Measurements from ENCODE around the gene OPCML. TPM values are rescaled to one million over a fixed set of nuclear protein-coding genes. Genes with fewer than 3 reads are reported as not detected.

Gene OPCML
- total RNA-seq, 2 experiments from 2014 or later: not detected

- H3K4me3 Mint-ChIP-seq: no peak overlapping the region
- H3K27ac Mint-ChIP-seq: no peak overlapping the region
- no peaks in the 10 kb centered on the region for H3K36me3 Mint-ChIP-seq (ENCODE audit: low read depth)
- CTCF ChIA-PET: no interaction called here
- H3K27me3 Mint-ChIP-seq: no peaks in the 10 kb centered on the region
- H3K9me3 Mint-ChIP-seq: peaks cover 3% of the 10 kb centered on the region
- POLR2A ChIA-PET: no interaction called here
- no peak for DNase-seq
- H3K4me1 Mint-ChIP-seq: no peaks in the 10 kb centered on the region
Observed at GRCh38 chr11:132504501-132505041, 1027.7 kb downstream of the OPCML start.

GRCh38 chr11:132501356-132501755 lies 1030.9 kb downstream of the OPCML start:
- Mint-ChIP-seq H3K4me1 (no peaks in the 10 kb centered on the region), H3K4me3 (no peak overlapping the region), H3K36me3 (ENCODE audit: low read depth) (no peaks in the 10 kb centered on the region), H3K9me3 (no peaks in the 10 kb centered on the region), H3K27me3 (no peaks in the 10 kb centered on the region), H3K27ac (no peak overlapping the region)
- no peak for DNase-seq
- CTCF ChIA-PET: no interaction called here
- POLR2A ChIA-PET: no interaction called here

- no peaks in the 10 kb centered on the region for H3K27me3 Mint-ChIP-seq
- H3K4me3 Mint-ChIP-seq: no peak overlapping the region
- no peaks in the 10 kb centered on the region for H3K4me1 Mint-ChIP-seq
- DNase-seq: no peak
- POLR2A ChIA-PET: no interaction called here
- no peaks in the 10 kb centered on the region for H3K9me3 Mint-ChIP-seq
- CTCF ChIA-PET: no interaction called here
- H3K27ac Mint-ChIP-seq: no peak overlapping the region
- H3K36me3 Mint-ChIP-seq (ENCODE audit: low read depth): no peaks in the 10 kb centered on the region
Observed at GRCh38 chr11:132499661-132500060, 1032.6 kb downstream of the OPCML start.

DNA sequence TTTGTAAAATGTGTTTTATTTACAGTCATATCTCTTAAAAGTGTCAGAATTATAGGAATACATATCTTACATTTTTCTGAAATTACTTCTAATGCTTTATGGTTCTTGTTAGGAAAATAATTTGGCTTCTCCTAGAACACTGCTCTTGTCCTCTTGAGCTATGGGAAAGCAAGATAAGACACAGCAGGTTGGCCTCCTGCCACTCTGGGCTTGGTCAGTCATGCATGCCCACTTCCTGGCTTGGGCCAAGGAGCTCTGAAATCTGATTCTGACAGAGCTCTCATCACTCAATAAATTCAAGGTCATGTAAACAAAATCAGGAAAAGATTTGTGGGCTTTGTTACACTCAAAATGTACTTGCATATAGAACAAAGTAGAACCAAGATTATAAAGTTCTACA lies 1036.0 kb downstream of the OPCML start:
- H3K27ac Mint-ChIP-seq: no peak overlapping the region
- DNase-seq: no peak
- H3K9me3 Mint-ChIP-seq: no peaks in the 10 kb centered on the region
- no peaks in the 10 kb centered on the region for H3K4me1 Mint-ChIP-seq
- H3K36me3 Mint-ChIP-seq (ENCODE audit: low read depth): no peaks in the 10 kb centered on the region
- POLR2A ChIA-PET: no interaction called here
- H3K4me3 Mint-ChIP-seq: no peak overlapping the region
- CTCF ChIA-PET: no interaction called here
- no peaks in the 10 kb centered on the region for H3K27me3 Mint-ChIP-seq

- no peak overlapping the region for H3K4me3 Mint-ChIP-seq
- POLR2A ChIA-PET: no interaction called here
Observed at GRCh38 chr11:132493801-132494200, 1038.5 kb downstream of the OPCML start.

GRCh38 chr11:132490978-132491377 lies 1041.3 kb downstream of the OPCML start:
- no peaks in the 10 kb centered on the region for H3K27me3 Mint-ChIP-seq
- CTCF ChIA-PET: no interaction called here
- no peak overlapping the region for H3K4me3 Mint-ChIP-seq
- POLR2A ChIA-PET: no interaction called here
- no peak overlapping the region for H3K27ac Mint-ChIP-seq
- H3K4me1 Mint-ChIP-seq: no peaks in the 10 kb centered on the region
- peaks cover 7% of the 10 kb centered on the region for H3K9me3 Mint-ChIP-seq
- no peak for DNase-seq
- H3K36me3 Mint-ChIP-seq (ENCODE audit: low read depth): no peaks in the 10 kb centered on the region

More at GRCh38 chr11:132493801-132494200, 1038.5 kb downstream of the OPCML start:
- H3K4me1 Mint-ChIP-seq: no peaks in the 10 kb centered on the region
- CTCF ChIA-PET: no interaction called here
- no peaks in the 10 kb centered on the region for H3K36me3 Mint-ChIP-seq (ENCODE audit: low read depth)
- no peaks in the 10 kb centered on the region for H3K27me3 Mint-ChIP-seq
- DNase-seq: no peak
- peaks cover 7% of the 10 kb centered on the region for H3K9me3 Mint-ChIP-seq
- H3K27ac Mint-ChIP-seq: no peak overlapping the region

DNA sequence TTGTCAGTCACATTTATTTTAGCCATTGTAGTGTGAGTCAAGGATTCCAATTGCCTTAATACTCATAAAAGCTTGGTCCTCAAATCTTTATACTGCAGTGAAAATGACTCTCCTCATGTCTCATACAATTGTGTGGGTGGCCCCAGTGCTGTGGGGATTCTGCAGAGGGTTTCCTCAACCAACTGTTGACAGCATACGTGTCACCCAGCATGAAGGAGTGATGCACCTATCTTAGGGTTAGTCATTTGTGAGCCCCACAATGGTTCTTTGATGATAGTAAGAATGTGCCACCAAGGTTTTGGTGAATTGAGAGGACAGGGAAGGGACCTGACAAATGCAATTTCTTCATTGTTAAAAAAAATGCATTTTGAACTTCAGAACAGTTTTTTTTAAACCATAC lies 1046.2 kb downstream of the OPCML start:
- H3K27me3 Mint-ChIP-seq: no peaks in the 10 kb centered on the region
- H3K36me3 Mint-ChIP-seq (ENCODE audit: low read depth): no peaks in the 10 kb centered on the region
- no peak for DNase-seq
- H3K4me1 Mint-ChIP-seq: no peaks in the 10 kb centered on the region
- no peak overlapping the region for H3K27ac Mint-ChIP-seq
- H3K9me3 Mint-ChIP-seq: peaks cover 7% of the 10 kb centered on the region
- POLR2A ChIA-PET: no interaction called here
- no peak overlapping the region for H3K4me3 Mint-ChIP-seq
- CTCF ChIA-PET: no interaction called here

DNA sequence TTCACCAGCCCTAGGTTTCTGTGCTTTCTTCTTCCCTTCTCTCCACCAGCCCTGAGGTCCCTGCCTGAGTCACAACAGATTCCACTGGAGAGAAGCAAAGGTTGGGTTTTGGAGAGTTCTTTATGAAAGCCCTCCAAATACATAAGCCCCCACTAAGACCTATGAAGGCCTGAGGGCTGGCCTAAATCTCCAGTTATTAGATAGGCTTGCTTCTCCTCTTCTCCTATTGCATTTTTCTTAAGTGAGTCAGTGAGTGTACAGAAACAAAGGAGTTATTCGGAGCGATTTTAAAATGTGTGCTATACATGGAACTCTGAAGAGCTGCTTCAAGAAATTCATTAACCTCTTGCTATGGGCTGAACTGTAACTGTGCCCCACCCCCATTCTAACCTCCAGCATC lies 1057.3 kb downstream of the OPCML start:
- Mint-ChIP-seq H3K9me3 (peaks cover 10% of the 10 kb centered on the region), H3K4me1 (no peaks in the 10 kb centered on the region), H3K27ac (no peak overlapping the region), H3K4me3 (no peak overlapping the region), H3K36me3 (ENCODE audit: low read depth) (no peaks in the 10 kb centered on the region), H3K27me3 (no peaks in the 10 kb centered on the region)
- CTCF ChIA-PET: no interaction called here
- POLR2A ChIA-PET: no interaction called here
- DNase-seq: no peak

- POLR2A ChIA-PET: no interaction called here
- Mint-ChIP-seq H3K36me3 (ENCODE audit: low read depth) (no peaks in the 10 kb centered on the region), H3K4me1 (no peaks in the 10 kb centered on the region), H3K27ac (no peak overlapping the region), H3K27me3 (no peaks in the 10 kb centered on the region), H3K4me3 (no peak overlapping the region), H3K9me3 (peaks cover 3% of the 10 kb centered on the region)
- CTCF ChIA-PET: no interaction called here
- DNase-seq: no peak
Observed at GRCh38 chr11:132472411-132473172, 1059.7 kb downstream of the OPCML start.

GRCh38 chr11:132471466-132471865 lies 1060.8 kb downstream of the OPCML start:
- Mint-ChIP-seq H3K36me3 (ENCODE audit: low read depth) (no peaks in the 10 kb centered on the region), H3K9me3 (no peaks in the 10 kb centered on the region), H3K27ac (no peak overlapping the region), H3K4me1 (no peaks in the 10 kb centered on the region), H3K27me3 (no peaks in the 10 kb centered on the region), H3K4me3 (no peak overlapping the region)
- ChIA-PET CTCF (no interaction called here), POLR2A (no interaction called here)
- DNase-seq: no peak

DNA sequence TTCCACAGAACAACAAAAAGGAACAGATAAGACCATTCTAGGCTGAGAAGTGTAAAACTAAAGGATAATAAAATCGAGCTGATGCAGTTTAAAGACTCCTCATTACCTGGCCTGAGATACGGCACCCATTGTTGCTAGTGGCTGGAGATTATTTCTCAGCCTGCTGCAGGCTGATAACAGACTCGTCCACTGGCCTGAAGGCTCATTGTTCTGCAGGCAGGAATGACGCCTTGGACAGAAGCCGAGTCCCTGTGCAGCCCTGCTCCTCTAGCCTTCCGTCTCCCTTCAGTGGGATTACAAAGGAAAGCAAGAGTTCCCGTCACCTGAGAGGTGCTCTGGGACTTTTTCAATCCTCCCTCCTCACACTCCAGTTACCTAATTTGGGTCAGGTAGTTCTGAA lies 1065.3 kb downstream of the OPCML start:
- no peaks in the 10 kb centered on the region for H3K36me3 Mint-ChIP-seq (ENCODE audit: low read depth)
- H3K27ac Mint-ChIP-seq: no peak overlapping the region
- no peak for DNase-seq
- no peaks in the 10 kb centered on the region for H3K4me1 Mint-ChIP-seq
- ChIA-PET CTCF (no interaction called here), POLR2A (no interaction called here)
- H3K27me3 Mint-ChIP-seq: no peaks in the 10 kb centered on the region
- H3K4me3 Mint-ChIP-seq: no peak overlapping the region
- H3K9me3 Mint-ChIP-seq: no peaks in the 10 kb centered on the region

- Mint-ChIP-seq H3K4me3 (no peak overlapping the region), H3K27me3 (no peaks in the 10 kb centered on the region), H3K27ac (no peak overlapping the region), H3K36me3 (ENCODE audit: low read depth) (no peaks in the 10 kb centered on the region), H3K9me3 (peaks cover 11% of the 10 kb centered on the region), H3K4me1 (no peaks in the 10 kb centered on the region)
- ChIA-PET POLR2A (no interaction called here), CTCF (no interaction called here)
- no peak for DNase-seq
Observed at GRCh38 chr11:132464939-132465338, 1067.4 kb downstream of the OPCML start.

DNA sequence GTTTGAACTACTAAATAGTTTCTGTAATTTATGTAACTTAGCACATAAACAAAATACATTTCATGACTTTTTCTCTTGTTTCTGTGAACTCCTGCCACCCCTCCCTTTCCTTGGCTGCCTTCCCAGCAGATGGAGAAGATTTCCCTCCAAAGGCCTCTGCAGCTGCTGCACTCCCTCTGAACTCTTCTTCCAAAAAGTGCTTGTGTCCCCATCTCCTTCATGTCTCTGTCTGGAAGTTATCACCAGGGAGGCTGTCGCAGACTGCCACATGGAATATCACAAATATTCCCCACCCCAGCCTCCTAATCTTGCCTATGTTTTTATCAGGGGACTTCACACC lies 1068.3 kb downstream of the OPCML start:
- no peaks in the 10 kb centered on the region for H3K4me1 Mint-ChIP-seq

GRCh38 chr11:132463295-132464002 lies 1068.9 kb downstream of the OPCML start:
- peaks cover 11% of the 10 kb centered on the region for H3K9me3 Mint-ChIP-seq
- CTCF ChIA-PET: no interaction called here
- no peaks in the 10 kb centered on the region for H3K36me3 Mint-ChIP-seq (ENCODE audit: low read depth)
- no peak overlapping the region for H3K27ac Mint-ChIP-seq
- POLR2A ChIA-PET: no interaction called here
- no peaks in the 10 kb centered on the region for H3K4me1 Mint-ChIP-seq
- DNase-seq: no peak
- no peak overlapping the region for H3K4me3 Mint-ChIP-seq
- H3K27me3 Mint-ChIP-seq: no peaks in the 10 kb centered on the region

More for the DNA sequence above, 1068.3 kb downstream of the OPCML start:
- Mint-ChIP-seq H3K9me3 (peaks cover 11% of the 10 kb centered on the region), H3K27ac (no peak overlapping the region), H3K4me3 (no peak overlapping the region), H3K27me3 (no peaks in the 10 kb centered on the region), H3K36me3 (ENCODE audit: low read depth) (no peaks in the 10 kb centered on the region)
- POLR2A ChIA-PET: no interaction called here
- CTCF ChIA-PET: no interaction called here
- DNase-seq: no peak

Data from activated CD4-positive, alpha-beta memory T cell treated with anti-CD3 and anti-CD28 coated beads, Interleukin-2, amount 10 ng/mL, durations not matched to agents 7 days and 5 days (primary cell).